ENCODE results near the gene LDAH.
A peak's percentile ranks its signal among the peaks of the same experiment; 100 is the strongest.

The LDAH gene

GRCh38 chr2:20634507-20635112 is 188.3 kb downstream of the LDAH start (continued):
- no peak for TF ChIP-seq ZNF138 (tag by site-specific recombination; IDR thresholded peaks at IDR 0.05; ENCODE audit: borderline replicate concordance)
- no peak for TF ChIP-seq SETDB1 (IDR thresholded peaks at IDR 0.05; ENCODE audit: insufficient read length, low read length)
- no peak for TF ChIP-seq ZNF140 (tag by site-specific recombination; IDR thresholded peaks at IDR 0.05)
- 0 out of 2 replicates have a peak, but pooled peaks have one; percentile 16 for TF ChIP-seq ZFHX2 (tag by site-specific recombination; conservative IDR thresholded peaks at IDR 0.05)
- TF ChIP-seq WT1 (tag by site-specific recombination; IDR thresholded peaks at IDR 0.05), result no peak
- no peak for TF ChIP-seq ZNF692 (tag by site-specific recombination; IDR thresholded peaks at IDR 0.05)
- TF ChIP-seq ELK4 (IDR thresholded peaks at IDR 0.05; ENCODE audit: borderline replicate concordance, low read depth, low read length), result no peak
- no peak for TF ChIP-seq MEIS1 (CRISPR knock-in tag; IDR thresholded peaks at IDR 0.05; ENCODE audit: borderline replicate concordance)
